Endothelial cell of umbilical vein (primary cell): ENCODE results near the gene FAM177B. TPM values are rescaled to one million over a fixed set of nuclear protein-coding genes. Genes with fewer than 3 reads are reported as not detected.

ENCODE experiments used
- BruUV-seq: library from RNA; stranded (reverse); fragments of 400-500 nt; replicated peaks from 2 replicates; lab custom pipeline; 2021; lab: Mats Ljungman, UMichigan
- CTCF ChIA-PET: fragments of 300-600, 350-600 bp; sonication (Branson Sonifier 250); formaldehyde crosslinking; loops from one replicate; lab custom pipeline; 2021; ENCODE audit warnings: antibody characterized with exemption, inconsistent platforms; lab: Charles Lee
- POLR2A ChIA-PET: fragments of 300-600, 350-600 bp; sonication (Branson Sonifier 250); formaldehyde crosslinking; loops from one replicate; lab custom pipeline; 2021; ENCODE audit warnings: antibody characterized with exemption, inconsistent platforms; lab: Charles Lee
- DNase-seq: peaks from one replicate; pipeline ENCODE4 v3.0.0-alpha.2; 2011; ENCODE audit warnings: low read depth, low spot score
- FAIRE-seq: peaks from 2 replicates; lab custom pipeline; 2011; peaks lifted over from hg19 to GRCh38; lab: Jason Lieb, UNC
- H2AFZ ChIP-seq: 2 replicates; pipeline ENCODE4 v1.6.0; 2012; ENCODE audit warnings: low read depth, low read length, control low read depth, inconsistent platforms
- H3K27ac ChIP-seq: 2 replicates; pipeline ENCODE4 v1.5.1; 2011; ENCODE audit warnings: low read depth, mild to moderate bottlenecking, control low read depth, low read length, moderate library complexity; ENCODE audit not compliant: insufficient read depth
- H3K27me3 ChIP-seq, 2 experiments: 2 replicates each; pipeline versions ENCODE4 v1.6.0 to v1.6.1; 2011; ENCODE audit warnings: low read length in 2 of 2, mixed read lengths in 1 of 2; ENCODE audit not compliant: control insufficient read depth in 2 of 2, insufficient read depth in 2 of 2
- H3K36me3 ChIP-seq, 2 experiments: 2 replicates in 1 of 2; 3 replicates in 1 of 2; pipeline ENCODE4 v1.5.1; 2011; ENCODE audit warnings: low read length in 2 of 2, mild to moderate bottlenecking in 1 of 2, moderate library complexity in 1 of 2; ENCODE audit not compliant: control insufficient read depth in 2 of 2, insufficient read depth in 2 of 2; ENCODE audit errors: extremely low read depth in 1 of 2
- H3K4me1 ChIP-seq: 3 replicates; pipeline ENCODE4 v1.5.1; 2011; ENCODE audit warnings: mild to moderate bottlenecking, low read length; ENCODE audit not compliant: control insufficient read depth, insufficient read depth; ENCODE audit errors: extremely low read depth
- H3K4me2 ChIP-seq: 2 replicates; pipeline ENCODE4 v1.6.1; 2011; ENCODE audit warnings: low read length, control low read depth, mixed read lengths; ENCODE audit not compliant: insufficient read depth
- H3K4me3 ChIP-seq, 3 experiments: fragments of 200-600 bp in 1 of 3; sonication (generic), shearing (Covaris generic) in 1 of 3; replicated peaks in 1 of 3; 2 replicates each; pipeline ENCODE4 v1.5.1; 2011 to 2016; ENCODE audit warnings: control low read depth in 3 of 3, low read length in 3 of 3, mild to moderate bottlenecking in 2 of 3, inconsistent platforms in 1 of 3, low read depth in 1 of 3, moderate library complexity in 1 of 3; ENCODE audit not compliant: insufficient read depth in 1 of 3
- H3K79me2 ChIP-seq: 2 replicates; pipeline ENCODE4 v1.6.0; 2012; ENCODE audit warnings: low read length, inconsistent platforms; ENCODE audit not compliant: control insufficient read depth, insufficient read depth
- H3K9ac ChIP-seq: replicated peaks from 2 replicates; pipeline ENCODE3; 2011; ENCODE audit warnings: low read length, control low read depth; ENCODE audit not compliant: insufficient read depth; ENCODE audit errors: extremely low read depth
- H3K9me1 ChIP-seq: replicated peaks from 3 replicates; pipeline ENCODE4 v1.6.0; 2011; ENCODE audit warnings: mild to moderate bottlenecking, low read length; ENCODE audit not compliant: control insufficient read depth, insufficient read depth; ENCODE audit errors: extremely low read depth
- H3K9me3 ChIP-seq: replicated peaks from 2 replicates; pipeline ENCODE4 v1.5.1; 2012; ENCODE audit warnings: low read length, inconsistent platforms; ENCODE audit not compliant: control insufficient read depth, insufficient read depth
- H4K20me1 ChIP-seq: replicated peaks from 2 replicates; pipeline ENCODE3; 2011; ENCODE audit warnings: mild to moderate bottlenecking, low read length; ENCODE audit not compliant: control insufficient read depth, insufficient read depth; ENCODE audit errors: extremely low read depth
- CTCF ChIP-seq, 2 donors: IDR thresholded peaks; 1 replicate in 1 of 2; 2 replicates in 1 of 2; pipeline ENCODE4 v1.5.1; 2011; ENCODE audit warnings: low read length in 2 of 2, mild to moderate bottlenecking in 2 of 2, moderate library complexity in 2 of 2, control low read depth in 1 of 2, inconsistent platforms in 1 of 2, low read depth in 1 of 2; ENCODE audit not compliant: insufficient read depth in 1 of 2; ENCODE audit errors: extremely low read depth in 1 of 2
- EZH2 ChIP-seq: IDR thresholded peaks from 2 replicates; pipeline ENCODE4 v1.6.1; 2012; ENCODE audit warnings: borderline replicate concordance, low read depth, mild to moderate bottlenecking, moderate library complexity, low read length, inconsistent platforms; ENCODE audit not compliant: severe bottlenecking
- FOS ChIP-seq: IDR thresholded peaks from 2 replicates; pipeline ENCODE4 v1.6.1; 2011; ENCODE audit warnings: mild to moderate bottlenecking, low read length, moderate library complexity, borderline replicate concordance; ENCODE audit not compliant: insufficient read depth
- GATA2 ChIP-seq: IDR thresholded peaks from 2 replicates; pipeline ENCODE4 v1.7.0; 2011; ENCODE audit warnings: low read depth, mild to moderate bottlenecking, moderate library complexity, mixed read lengths, low read length; ENCODE audit not compliant: insufficient read length, insufficient read depth
- JUN ChIP-seq: IDR thresholded peaks from 2 replicates; pipeline ENCODE4 v1.6.1; 2011; ENCODE audit warnings: borderline replicate concordance, low read depth; ENCODE audit not compliant: insufficient read length, insufficient read depth
- MAX ChIP-seq: IDR thresholded peaks from 2 replicates; pipeline ENCODE4 v1.6.1; 2011; ENCODE audit not compliant: insufficient read depth, insufficient read length
- MYC ChIP-seq: IDR thresholded peaks from one replicate; pipeline ENCODE4 v1.6.1; 2011; ENCODE audit warnings: mild to moderate bottlenecking, low read depth, low read length
- POLR2A ChIP-seq: IDR thresholded peaks from 2 replicates; pipeline ENCODE4 v1.6.1; 2012; ENCODE audit warnings: low read depth, mild to moderate bottlenecking, control low read depth, low read length
- POLR2AphosphoS5 ChIP-seq: IDR thresholded peaks from 2 replicates; pipeline ENCODE4 v1.6.1; 2012; ENCODE audit warnings: low read depth, mild to moderate bottlenecking, control low read depth, low read length, moderate library complexity; ENCODE audit not compliant: insufficient read depth
- dilution Hi-C: fragments of 300-500 bp; cut with MboI; formaldehyde crosslinking; loops from one replicate; pipeline ENCODE4 v1.15.0; 2019; ENCODE audit warnings: low sequenced_read_pairs; ENCODE audit not compliant: extremely low pct_ligation_motif_present
- intact Hi-C: fragments of 100-400 bp; cut with micrococcal nuclease; formaldehyde crosslinking; loops from one replicate; pipeline ENCODE4 v1.10.0; 2022
- polyA plus RNA-seq, 4 experiments: library from polyadenylated mRNA; depleted of rRNA in 3 of 4; stranded (reverse) in 3 of 4; unstranded in 1 of 4; fragments of >200 nt; gene quantifications; 2 replicates each; pipeline versions ENCODE4 v1.2.1 to v1.2.3, GENCODE V29; 2011 to 2012; ENCODE audit warnings: missing spikeins in 1 of 4
- total RNA-seq: library from RNA; stranded (reverse); gene quantifications from 2 replicates; pipeline ENCODE4 v1.2.3, GENCODE V29; 2021

The FAM177B gene
- total and polyA plus RNA-seq, 2 donors (not counting 3 experiments of a cell fraction or from before 2014, with no cell fraction given): not detected

GRCh38 chr1:222794656-222795474 lies 57.9 kb downstream of the FAM177B start:
- no peak for DNase-seq
- H3K9me3 ChIP-seq: no peaks in the 10 kb centered on the region

More at GRCh38 chr1:222794656-222795474, 57.9 kb downstream of the FAM177B start:
- Histone ChIP-seq H3K36me3 (no peaks in the 10 kb centered on the region), H3K79me2 (no peaks in the 10 kb centered on the region), H3K4me1 (peaks cover 10% of the 10 kb centered on the region), H3K4me3 (no peak overlapping the region), H2AFZ (no peak overlapping the region), H3K9ac (no peak overlapping the region), H3K27ac (no peak overlapping the region), H4K20me1 (no peaks in the 10 kb centered on the region), H3K9me1 (no peaks in the 10 kb centered on the region), H3K27me3 (peaks cover 0 to 2% of the 10 kb centered on the region in 2 experiments), H3K4me2 (no peak overlapping the region)
- BruUV-seq: no TSS peak
- TF ChIP-seq POLR2AphosphoS5 (no peak), GATA2 (no peak), MYC (no peak), FOS (no peak), EZH2 (no peak), POLR2A (no peak), CTCF (IDR thresholded peaks at IDR 0.05; ENCODE audit: extremely low read depth in 1 of 2, insufficient read depth in 1 of 2, low read depth in 1 of 2, low read length in 2 of 2) (no peak), JUN (no peak), MAX (no peak)
- ChIA-PET POLR2A (no interaction called here), CTCF (interaction anchor here (0.8 to 4.7 kb wide), 11 partner anchors 9 to 339 kb away, joined by 3 to 59 read pairs (median 5); no protein-coding TSS in a partner anchor)
- dilution Hi-C loops: loop anchor here (25.0 kb wide), 1 partner anchor 292 kb away; no protein-coding TSS in a partner anchor
- no peak for FAIRE-seq
- intact Hi-C loops: loop anchor here (10.0 kb wide), 1 partner anchor 440 kb away; no protein-coding TSS in a partner anchor
